GM03348 (cell line): ENCODE measurements around the gene LRFN2.
A peak's percentile ranks its signal among the peaks of the same experiment; 100 is the strongest.

ENCODE experiments used
- DNase-seq: peaks from one replicate; pipeline ENCODE4 v3.0.0; 2012; ENCODE audit warnings: low spot score

The LRFN2 gene

GRCh38 chr6:40377173-40377806 is 209.9 kb downstream of the LRFN2 start:
- no peak for DNase-seq

GRCh38 chr6:40376113-40376650 is 211.0 kb downstream of the LRFN2 start:
- DNase-seq, result no peak

DNA sequence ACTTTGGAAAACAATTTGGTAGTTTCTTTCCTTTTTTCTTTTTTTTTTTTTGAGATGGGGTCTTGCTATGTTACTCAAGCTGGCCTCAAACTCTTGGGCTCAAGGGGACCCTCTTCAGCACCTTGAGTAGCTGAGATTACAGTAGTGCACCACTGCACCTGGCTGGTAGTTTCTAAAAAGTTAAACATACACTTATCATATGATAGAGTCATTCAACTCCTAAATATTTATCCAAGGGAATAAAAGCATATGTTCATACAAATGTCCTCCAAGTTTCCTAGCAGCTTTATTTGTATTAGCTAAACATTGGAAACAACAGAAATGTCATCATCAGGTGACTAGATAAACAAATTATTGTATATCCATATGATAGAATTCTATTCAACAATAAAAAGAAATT is 213.9 kb downstream of the LRFN2 start:
- no peak for DNase-seq

DNA sequence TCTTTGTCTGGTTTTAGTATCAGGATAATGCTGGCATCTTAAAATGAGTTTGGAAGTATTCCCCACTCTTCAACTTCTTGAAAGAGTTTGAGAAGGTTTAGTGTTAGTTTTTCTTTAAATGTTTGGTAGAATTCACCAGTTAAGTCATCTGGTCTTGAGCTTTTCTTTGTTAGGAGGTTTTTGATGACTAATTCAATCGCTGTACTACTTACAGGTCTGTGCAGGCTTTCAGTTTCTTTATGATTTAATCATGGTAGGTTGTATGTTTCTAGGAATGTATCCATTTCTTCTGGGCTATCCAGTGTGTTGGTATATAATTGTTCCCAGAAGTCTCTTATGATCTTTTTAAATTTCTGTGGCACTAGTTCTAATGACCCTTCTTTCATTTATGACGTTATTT is 215.5 kb downstream of the LRFN2 start:
- no peak for DNase-seq

- no peak for DNase-seq
Observed at GRCh38 chr6:40371095-40371494, 216.1 kb downstream of the LRFN2 start.

GRCh38 chr6:40369891-40370290 is 217.3 kb downstream of the LRFN2 start:
- no peak for DNase-seq

DNA sequence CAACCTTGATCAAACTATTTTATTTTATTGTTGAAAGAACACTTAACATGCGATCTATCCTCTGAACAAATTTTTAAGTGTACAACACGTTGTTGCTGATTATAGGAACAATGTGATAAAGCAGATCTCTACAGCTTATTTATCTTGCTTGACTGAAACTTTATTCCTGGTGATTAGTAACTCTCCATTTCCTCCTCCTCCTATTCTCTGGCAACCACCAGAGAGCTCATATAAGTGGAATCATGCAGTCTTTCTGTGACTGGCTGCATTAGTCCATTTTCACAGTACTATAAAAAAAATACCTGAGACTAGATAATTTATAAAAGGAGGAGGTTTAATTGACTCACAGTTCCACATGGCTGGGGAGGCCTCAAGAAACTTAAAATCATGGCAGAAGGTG is 218.1 kb downstream of the LRFN2 start:
- DNase-seq, result no peak

DNA sequence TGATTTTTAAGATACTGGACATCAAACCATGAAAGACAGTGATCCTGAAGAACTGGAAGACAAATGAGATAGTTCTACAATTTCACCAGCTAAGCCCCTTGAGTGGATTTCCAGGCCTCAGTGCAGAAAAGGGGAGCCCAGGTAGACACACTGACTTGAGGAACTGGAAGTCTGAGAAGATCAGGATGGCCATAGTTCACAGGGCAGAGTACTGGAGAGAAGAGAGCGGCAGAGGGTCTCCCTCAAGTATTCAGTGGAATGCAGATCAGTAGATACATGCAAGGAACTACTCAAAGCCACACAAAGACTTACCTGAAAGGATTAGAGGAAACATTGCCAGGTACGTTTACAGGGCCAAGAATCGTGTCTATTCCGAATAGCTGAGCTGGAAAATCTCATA is 224.3 kb downstream of the LRFN2 start:
- DNase-seq, result no peak

DNA sequence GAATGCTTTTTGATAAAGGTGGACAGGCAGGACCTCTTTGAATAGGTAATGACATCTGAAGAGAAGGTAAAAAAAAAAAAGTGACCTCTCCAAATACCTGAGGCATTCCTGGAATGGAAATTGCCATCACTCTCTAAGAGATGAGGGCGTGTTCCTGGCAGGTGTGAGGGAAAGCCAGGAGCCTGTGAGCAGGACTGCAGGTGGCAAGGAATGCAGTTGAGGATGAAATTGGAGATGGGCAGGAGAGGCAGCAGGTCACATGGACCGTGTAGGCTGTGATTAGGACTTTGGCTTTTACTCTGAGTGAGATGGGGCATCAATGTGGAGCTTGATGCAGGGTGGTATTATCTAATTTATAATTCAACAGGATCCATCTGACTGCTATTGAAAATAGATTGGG is 227.4 kb downstream of the LRFN2 start:
- DNase-seq, result no peak

- DNase-seq, result no peak
Observed at GRCh38 chr6:40358473-40359460, 228.4 kb downstream of the LRFN2 start.

DNA sequence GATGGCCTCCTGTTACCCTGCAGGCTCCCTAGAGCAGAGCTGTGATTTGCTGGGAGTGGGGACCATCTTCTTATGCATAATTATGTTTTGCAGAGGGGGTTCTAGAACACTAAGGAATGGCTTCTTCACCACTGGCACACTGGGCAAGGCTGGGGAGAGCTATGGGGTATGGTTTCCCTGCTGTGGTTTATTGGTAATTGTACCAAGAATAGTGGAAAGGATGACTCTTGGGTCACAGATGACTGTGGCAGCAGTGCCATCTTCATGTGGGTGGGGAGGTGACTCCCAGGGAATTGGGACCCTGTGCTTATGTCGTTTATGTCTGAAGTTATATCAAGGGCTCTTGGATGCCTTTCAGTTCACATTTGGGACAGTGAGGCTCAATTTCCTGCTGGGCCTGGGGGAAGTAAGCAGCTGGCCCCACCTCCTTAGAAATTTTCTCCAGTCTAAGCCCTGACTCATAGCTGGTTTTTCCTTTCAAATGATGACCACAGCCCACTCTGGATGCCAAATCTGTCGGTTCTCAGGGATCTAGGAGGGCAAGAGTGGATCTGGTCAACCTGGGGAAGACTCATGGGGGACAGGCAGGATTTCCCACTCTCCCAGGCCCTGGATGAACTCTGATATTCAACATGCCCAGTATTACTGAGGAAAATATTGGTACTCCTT is 230.8 kb downstream of the LRFN2 start:
- peak; percentile 2 for DNase-seq

- DNase-seq, result peak; percentile 1
Observed at GRCh38 chr6:40355532-40355931, 231.6 kb downstream of the LRFN2 start.

DNA sequence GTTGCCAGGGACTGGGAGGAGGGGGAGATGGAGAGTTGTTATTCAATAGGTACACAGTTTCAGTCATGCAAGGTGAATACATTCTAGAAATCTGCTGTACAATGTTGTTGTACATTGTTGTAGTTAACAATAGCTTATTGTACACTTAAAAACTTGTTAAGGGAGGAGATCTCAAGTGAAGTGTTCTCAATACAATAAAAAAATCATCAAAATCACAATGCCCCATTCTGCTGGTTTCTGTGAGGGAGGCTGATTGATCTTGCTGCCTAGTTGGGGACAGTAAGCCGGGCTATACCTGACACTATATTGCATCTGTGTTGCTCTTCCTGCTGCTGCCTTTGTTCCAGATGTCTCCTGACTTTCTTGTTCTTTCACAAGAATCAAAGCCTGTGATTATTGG is 232.1 kb downstream of the LRFN2 start:
- no peak for DNase-seq

GRCh38 chr6:40353967-40354452 is 233.2 kb downstream of the LRFN2 start:
- no peak for DNase-seq

- DNase-seq, result peak; percentile 0
Observed at GRCh38 chr6:40353197-40353966, 233.8 kb downstream of the LRFN2 start.

- DNase-seq, result no peak
Observed at GRCh38 chr6:40352527-40353170, 234.5 kb downstream of the LRFN2 start.

GRCh38 chr6:40352006-40352405 is 235.2 kb downstream of the LRFN2 start:
- DNase-seq, result peak; percentile 5

DNA sequence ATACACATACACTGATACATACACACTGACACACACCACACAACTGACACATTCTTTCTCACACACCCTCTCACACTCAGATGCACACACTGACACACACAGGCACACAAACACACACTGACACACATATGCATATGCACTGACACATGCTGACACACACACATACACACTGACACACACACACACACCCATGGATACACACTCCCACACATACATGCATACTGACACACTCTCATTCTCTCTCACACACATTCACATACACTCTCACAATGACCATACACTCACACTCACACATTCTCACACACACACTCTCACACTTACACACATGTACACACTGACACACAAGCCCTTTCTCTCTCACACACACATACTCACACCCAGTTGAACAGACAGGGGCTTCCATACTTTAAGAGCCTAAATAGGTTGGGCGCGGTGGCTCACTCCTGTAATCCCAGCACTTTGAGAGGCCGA is 236.4 kb downstream of the LRFN2 start:
- DNase-seq, result no peak

- DNase-seq, result peak; percentile 4
Observed at GRCh38 chr6:40349901-40350746, 237.0 kb downstream of the LRFN2 start.
